Right forelimb (tissue), 1 donor: ENCODE measurements around the gene BPIFB2.

Source experiments
- DNase-seq: peaks from one replicate; pipeline ENCODE4 v3.0.0-alpha.2; 2018

The BPIFB2 gene

GRCh38 chr20:33071198-33071597 is 63.7 kb downstream of the BPIFB2 start:
- no peak for DNase-seq

- DNase-seq, result no peak
Measured at GRCh38 chr20:33072362-33072761, 64.9 kb downstream of the BPIFB2 start.

- no peak for DNase-seq
Measured at GRCh38 chr20:33072813-33073212, 65.3 kb downstream of the BPIFB2 start.
